Measurements from ENCODE around the gene TBC1D5.
"Not testable (repeated sequence)": the region's sequence is repeated elsewhere in the genome, so short reads cannot be mapped to it uniquely, and the experiment has no call there.

Gene TBC1D5

GRCh38 chr3:17705991-17706390 lies 36.4 kb downstream of the TBC1D5 start:
- DNase-seq = not testable (repeated sequence)

DNA sequence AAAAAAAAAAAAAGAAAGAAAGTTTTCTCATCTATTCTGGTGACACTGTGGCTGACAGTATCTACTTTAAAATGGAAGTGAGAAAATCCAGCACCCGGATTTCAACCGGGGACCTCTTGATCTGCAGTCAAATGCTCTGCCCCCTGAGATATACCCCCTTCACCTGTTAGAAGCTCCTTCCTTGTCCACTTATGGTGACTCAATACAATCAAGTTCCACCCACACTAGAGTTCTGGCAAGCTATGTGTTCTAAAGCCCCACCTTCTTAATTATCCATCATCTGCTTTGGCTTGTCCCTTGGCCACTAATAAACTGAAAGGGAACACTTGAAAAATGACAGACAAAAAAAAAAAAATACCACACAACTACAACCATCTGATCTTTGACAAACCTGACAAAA lies 42.6 kb downstream of the TBC1D5 start:
- not testable (repeated sequence) for DNase-seq

- DNase-seq = not testable (repeated sequence)
These were observed 46.8 kb downstream of the TBC1D5 start for GRCh38 chr3:17695665-17696064.

GRCh38 chr3:17693670-17693999 lies 48.8 kb downstream of the TBC1D5 start:
- not testable (repeated sequence) for DNase-seq

DNA sequence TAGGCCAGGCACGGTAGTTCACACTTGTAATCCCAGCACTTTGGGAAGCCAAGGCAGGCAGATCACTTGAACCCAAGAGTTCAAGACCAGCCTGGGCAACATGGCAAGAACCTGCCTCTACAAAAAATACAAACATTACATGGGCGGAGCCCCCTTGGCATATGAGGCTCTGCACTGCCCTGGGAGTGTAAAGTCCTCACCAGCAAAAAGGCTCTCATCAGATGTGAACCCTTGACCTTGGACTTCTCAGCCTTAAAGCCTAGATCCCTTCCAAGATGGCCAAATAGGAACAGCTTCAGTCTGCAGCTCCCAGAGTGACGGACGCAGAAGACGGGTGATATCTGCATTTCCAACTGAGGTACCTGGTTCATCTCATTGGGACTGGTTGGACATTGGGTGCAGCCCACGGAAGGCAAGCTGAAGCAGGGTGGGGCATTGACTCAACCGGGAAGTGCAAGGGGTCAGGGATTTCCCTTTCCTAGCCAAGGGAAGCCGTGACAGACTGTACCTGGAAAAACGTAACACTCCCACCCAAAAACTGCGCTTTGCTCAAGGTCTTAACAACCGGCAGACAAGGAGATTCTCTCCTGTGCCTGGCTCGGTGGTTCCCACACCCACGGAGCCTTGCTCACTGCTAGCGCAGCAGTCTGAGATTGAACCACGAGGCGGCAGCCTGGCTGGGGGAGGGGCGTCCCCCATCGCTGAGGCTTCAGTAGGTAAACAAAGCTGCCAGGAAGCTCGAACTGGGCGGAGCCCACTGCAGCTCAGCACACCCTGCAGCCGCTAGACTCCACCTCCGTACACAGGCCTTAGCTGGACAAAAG lies 49.4 kb downstream of the TBC1D5 start:
- DNase-seq = not testable (repeated sequence)

DNA sequence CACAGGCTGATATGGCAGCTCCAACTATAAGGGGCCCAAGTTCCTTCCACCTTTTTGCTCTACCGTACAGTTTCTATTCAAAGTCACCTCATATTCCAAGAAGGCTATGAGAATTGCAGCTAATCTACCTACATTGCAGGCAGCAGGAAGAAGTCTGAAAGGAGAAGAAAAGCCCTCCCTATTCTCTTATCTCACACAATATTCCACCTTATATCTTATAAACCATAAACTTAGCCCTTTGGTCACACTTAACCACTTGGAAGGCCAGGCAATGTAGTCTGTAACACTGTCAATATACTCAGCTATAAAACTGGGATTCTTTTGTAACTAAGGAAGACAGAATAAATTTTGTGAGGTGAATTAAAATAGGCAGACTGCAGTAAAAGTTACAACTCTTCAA lies 54.9 kb downstream of the TBC1D5 start:
- no peak for DNase-seq

- DNase-seq = peak; percentile 18 to 50
These were observed 55.8 kb downstream of the TBC1D5 start for GRCh38 chr3:17686613-17687012.

DNA sequence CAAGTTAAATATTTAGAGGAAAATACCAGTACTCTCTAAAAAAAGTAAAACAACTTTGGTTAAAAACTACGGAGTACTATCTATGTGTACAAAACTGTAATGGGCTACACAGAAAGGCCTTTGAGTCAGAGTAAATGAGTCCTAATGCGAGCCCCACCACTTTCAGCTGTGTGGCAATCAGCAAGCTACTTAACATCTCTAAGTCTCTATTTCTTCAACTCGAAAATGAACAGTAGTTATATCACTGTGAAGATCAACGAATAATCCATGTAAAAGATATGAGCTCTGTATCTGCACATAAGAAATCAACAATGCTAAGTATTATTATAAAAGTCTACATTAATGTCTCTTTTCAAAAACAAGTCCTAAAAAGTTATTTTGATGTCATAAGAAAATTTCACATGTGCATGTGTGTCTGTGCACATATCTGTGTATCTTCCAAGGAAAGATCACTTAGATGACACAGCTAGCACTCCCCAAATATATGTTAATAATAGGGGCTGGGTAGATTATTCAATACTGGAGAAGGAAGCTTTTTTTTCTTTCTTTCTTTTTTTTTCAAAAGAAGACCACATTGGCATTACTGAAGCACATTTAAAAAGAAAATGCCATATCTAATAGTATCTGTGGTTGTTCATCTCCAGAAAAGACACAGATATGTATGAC lies 58.8 kb downstream of the TBC1D5 start:
- no peak for DNase-seq

DNA sequence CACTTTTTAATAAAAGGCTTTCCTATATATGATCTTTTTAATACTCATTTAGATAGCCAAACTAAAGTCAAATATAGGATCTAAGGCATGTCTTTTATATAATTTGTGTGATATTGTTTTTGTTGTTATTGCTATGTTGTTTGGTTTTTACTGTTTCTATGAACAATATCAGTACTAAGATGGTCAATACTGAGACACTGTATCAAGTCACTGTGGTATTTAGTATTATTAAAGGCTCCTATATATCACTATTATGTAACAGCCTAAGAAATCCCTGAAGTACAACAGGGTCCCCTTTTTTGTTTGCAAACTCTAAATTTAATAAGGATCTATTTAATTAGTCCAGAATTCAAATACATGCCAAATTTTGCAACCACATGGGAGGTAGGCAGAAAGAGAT lies 61.9 kb downstream of the TBC1D5 start:
- no peak for DNase-seq

DNA sequence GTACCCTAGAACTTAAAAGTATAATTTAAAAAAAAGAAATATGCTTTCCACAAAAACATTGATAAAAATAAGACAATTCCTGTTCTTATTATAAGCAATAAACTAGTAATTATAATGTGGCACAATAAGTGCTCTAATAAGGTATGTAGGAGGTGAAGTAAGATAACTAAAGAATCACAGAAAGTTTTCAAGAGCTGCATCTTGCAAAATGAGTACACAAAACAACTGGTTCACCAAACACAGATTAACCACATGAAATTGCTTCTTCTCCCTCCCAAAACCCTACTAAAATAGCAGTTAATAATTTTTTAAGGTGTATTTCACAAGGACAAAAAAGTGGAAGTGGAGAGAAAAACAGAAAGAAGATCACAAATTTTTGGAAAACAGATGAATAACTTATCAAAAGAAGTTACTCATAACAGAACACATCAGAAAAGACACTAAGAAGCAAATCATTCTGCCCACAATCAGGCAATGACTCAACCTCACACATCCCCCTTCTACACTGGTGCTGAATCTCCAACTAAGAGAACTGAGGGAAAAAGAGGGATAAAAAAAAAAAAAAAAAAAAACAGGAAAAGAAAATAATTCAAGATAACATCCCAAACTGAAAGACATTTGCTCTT lies 64.2 kb downstream of the TBC1D5 start:
- no peak for DNase-seq

DNA sequence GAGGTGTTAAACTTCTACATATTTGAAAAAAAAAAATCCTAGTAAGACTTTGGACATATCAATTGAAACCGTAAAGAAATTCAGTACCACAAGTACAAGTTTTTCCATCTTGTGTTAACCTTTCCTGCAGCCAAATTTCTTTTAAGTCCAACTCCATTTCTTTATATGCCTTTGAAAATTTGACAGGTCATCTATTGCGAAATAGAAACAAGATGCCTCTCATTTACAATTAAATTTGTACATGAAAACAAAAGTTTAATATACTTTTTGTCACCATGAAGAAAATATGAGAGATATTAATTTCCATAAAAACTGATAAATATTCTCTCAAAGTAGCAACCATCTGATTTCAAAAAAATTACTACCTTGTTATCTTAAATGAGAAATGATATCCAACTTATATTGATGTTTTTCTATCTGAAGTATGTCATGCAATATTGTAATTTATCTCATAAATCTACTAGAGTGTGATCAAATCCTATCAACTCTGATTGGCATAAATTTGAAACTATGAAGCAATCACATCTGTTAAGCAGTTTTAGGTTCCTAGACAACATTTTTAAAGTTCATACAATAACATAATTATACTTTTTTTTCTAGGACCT lies 68.2 kb downstream of the TBC1D5 start:
- DNase-seq = no peak

- DNase-seq = no peak
These were observed 69.9 kb downstream of the TBC1D5 start for GRCh38 chr3:17672506-17672905.

- DNase-seq = no peak
These were observed 71.7 kb downstream of the TBC1D5 start for GRCh38 chr3:17670749-17671148.

GRCh38 chr3:17664923-17665322 lies 77.5 kb downstream of the TBC1D5 start:
- no peak for DNase-seq

DNA sequence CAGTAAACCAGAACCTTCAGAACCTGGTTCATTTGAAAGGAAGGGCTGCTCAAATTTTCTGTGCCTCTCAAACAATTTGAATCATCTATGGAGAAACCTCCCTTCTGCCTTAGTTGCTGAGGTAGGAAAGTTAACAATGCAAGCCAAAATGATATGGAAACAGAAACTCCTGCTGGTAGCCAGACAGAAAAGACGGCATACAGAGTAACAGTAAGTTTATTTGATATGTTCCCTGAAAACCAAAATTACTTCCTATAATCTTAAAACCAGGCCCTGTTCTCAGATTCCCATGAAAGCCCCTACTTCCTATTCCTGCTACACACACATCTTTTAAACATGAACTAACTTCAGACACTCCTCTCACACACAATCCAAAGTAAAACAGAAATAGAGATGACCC lies 86.2 kb downstream of the TBC1D5 start:
- no peak for DNase-seq

DNA sequence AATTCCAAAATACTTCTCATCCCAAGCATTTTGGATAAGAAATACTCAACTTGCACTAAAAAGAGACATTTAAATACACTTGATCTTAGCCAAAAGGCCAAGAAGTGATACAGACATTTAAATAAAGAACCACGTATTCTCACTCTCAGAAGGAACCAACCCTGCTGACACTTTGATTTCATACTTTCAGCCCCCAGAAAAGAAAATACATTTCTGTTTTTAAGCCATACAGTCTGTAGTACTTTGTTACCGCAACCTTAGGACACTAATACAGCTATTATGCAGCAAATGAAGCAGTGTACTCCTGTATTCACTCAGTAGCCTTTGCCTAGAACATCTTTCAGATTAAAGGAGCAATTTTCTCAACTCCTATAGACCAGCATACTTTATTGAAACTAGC lies 86.7 kb downstream of the TBC1D5 start:
- DNase-seq = no peak

- DNase-seq = not testable (repeated sequence)
These were observed 92.7 kb downstream of the TBC1D5 start for GRCh38 chr3:17649748-17650147.

DNA sequence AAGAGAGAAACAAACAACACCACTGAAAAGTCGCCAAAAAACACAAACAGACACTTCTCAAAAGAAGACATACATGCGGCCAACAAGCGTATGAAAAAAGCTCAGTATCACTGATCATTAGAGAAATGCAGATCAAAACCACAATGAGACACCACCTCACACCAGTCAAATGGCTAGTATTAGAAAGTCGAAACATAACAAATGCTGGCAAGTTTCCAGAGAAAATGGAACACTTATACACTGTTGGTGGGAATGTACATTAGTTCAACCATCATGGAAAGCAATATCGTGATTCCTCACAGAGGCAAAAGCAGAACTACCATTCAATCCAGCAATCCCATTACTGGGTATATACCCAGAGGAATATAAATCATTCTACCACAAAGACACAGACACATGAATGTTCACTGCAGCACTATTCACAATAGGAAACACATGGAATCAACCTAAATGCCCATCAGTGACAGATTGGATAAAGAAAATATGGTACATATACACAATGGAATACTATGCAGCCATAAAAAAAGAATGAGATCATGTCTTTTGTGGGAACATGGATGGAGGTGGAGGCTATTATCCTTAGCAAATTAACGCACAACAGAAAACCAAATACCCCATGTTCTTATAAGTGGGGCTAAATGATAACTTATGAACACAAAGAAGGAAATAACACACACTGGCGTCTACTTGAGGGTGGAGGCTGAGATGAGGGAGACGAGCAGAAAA lies 93.6 kb downstream of the TBC1D5 start:
- DNase-seq = not testable (repeated sequence)

GRCh38 chr3:17645074-17645698 lies 97.2 kb downstream of the TBC1D5 start:
- DNase-seq = peak; percentile 80 to 82

GRCh38 chr3:17643691-17644090 lies 98.7 kb downstream of the TBC1D5 start:
- no peak for DNase-seq

DNA sequence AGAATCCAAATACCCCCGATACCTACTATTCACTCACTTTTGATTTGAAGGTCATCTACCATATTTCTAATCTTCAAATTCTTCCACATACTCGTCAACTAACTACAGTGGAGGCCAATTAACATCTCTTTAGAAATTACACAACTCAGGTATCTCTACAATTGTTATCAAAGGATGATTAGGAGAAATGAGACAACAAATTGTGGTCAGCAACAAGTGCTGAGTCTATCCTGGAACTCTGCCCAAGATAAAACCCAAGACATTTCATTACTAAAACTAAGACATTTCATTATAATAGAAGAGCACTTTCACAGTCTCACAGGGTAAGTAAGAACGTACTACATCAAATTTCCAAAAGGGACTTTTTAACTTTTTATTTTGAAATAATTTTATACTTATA lies 100.0 kb downstream of the TBC1D5 start:
- no peak for DNase-seq

- no peak for DNase-seq
These were observed 102.0 kb downstream of the TBC1D5 start for GRCh38 chr3:17640466-17640865.

Measured in Kasumi-1 (cell line).